ENCODE measurements around the gene BCAM. TPM values are rescaled to one million over a fixed set of nuclear protein-coding genes. Genes with fewer than 3 reads are reported as not detected.

The BCAM gene
- total and polyA plus RNA-seq, 10 of the 15 experiments (the other 5 are each of a cell fraction or from before 2014, with no cell fraction given): 0.10 to 0.64 TPM; not detected in 8

DNA sequence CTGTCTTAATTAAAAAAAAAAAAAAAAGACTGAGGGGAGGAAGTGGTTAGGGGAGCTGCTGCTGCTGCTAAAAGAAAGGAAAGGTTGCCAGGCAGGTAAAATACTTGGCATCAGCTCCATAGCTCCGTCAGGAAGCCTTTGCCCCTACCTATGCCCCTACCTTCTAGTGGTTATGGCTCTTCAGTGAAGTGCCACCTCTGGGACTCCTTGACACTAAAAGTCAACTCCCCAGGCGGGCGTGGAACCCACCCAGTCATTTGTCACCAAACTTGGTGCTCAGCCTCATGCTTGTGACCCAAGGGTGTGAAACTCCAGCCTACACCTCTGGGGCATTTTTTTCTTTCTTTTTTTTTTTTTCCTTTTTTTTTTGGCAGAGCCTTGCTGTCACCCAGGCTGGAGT, 32.3 kb downstream of the BCAM start:
- no peak overlapping the region for H3K4me3 ChIP-seq
- no peaks in the 10 kb centered on the region for H3K9me3 ChIP-seq (replicated peaks; ENCODE audit: control insufficient read depth, insufficient read depth, low read length)
- H3K79me2 ChIP-seq (ENCODE audit: control insufficient read depth, insufficient read depth, low read length): no peaks in the 10 kb centered on the region
- H3K27me3 ChIP-seq (replicated peaks in 1 of 2; ENCODE audit: control insufficient read depth in 2 of 2, insufficient read depth in 2 of 2, low read length in 1 of 2): no peaks in the 10 kb centered on the region; a peak in 1 of 4 replicates
- no peak for FAIRE-seq
- H3K4me2 ChIP-seq (ENCODE audit: control insufficient read depth, insufficient read depth): no peak overlapping the region
- RAD21 ChIA-PET (ENCODE audit: unreplicated experiment): interaction anchor here (1.2 kb wide), 1 partner anchor 187 kb away, joined by 3 read pairs; no protein-coding TSS in a partner anchor
- BruUV-seq (replicated peaks): no TSS peak
- TF ChIP-seq NFIC (IDR thresholded peaks at IDR 0.05; ENCODE audit: low read depth, low read length) (no peak), RB1 (IDR thresholded peaks at IDR 0.05; ENCODE audit: borderline replicate concordance) (no peak), CHD2 (IDR thresholded peaks at IDR 0.05; ENCODE audit: borderline replicate concordance, low read depth, low read length) (no peak), YY1 (IDR thresholded peaks at IDR 0.05; ENCODE audit: low read depth, low read length) (no peak), HDAC2 (IDR thresholded peaks at IDR 0.05) (no peak), ZNF217 (IDR thresholded peaks at IDR 0.05) (no peak), POLR2A (IDR thresholded peaks at IDR 0.05; ENCODE audit: low read depth, low read length) (no peak), EGR1 (IDR thresholded peaks at IDR 0.05; ENCODE audit: borderline replicate concordance in 1 of 2, low read depth in 2 of 2, low read length in 2 of 2) (no peak), PAX5 (IDR thresholded peaks at IDR 0.05; ENCODE audit: borderline replicate concordance, low read depth, low read length) (no peak)
- TF ChIP-seq, protein P1, sequence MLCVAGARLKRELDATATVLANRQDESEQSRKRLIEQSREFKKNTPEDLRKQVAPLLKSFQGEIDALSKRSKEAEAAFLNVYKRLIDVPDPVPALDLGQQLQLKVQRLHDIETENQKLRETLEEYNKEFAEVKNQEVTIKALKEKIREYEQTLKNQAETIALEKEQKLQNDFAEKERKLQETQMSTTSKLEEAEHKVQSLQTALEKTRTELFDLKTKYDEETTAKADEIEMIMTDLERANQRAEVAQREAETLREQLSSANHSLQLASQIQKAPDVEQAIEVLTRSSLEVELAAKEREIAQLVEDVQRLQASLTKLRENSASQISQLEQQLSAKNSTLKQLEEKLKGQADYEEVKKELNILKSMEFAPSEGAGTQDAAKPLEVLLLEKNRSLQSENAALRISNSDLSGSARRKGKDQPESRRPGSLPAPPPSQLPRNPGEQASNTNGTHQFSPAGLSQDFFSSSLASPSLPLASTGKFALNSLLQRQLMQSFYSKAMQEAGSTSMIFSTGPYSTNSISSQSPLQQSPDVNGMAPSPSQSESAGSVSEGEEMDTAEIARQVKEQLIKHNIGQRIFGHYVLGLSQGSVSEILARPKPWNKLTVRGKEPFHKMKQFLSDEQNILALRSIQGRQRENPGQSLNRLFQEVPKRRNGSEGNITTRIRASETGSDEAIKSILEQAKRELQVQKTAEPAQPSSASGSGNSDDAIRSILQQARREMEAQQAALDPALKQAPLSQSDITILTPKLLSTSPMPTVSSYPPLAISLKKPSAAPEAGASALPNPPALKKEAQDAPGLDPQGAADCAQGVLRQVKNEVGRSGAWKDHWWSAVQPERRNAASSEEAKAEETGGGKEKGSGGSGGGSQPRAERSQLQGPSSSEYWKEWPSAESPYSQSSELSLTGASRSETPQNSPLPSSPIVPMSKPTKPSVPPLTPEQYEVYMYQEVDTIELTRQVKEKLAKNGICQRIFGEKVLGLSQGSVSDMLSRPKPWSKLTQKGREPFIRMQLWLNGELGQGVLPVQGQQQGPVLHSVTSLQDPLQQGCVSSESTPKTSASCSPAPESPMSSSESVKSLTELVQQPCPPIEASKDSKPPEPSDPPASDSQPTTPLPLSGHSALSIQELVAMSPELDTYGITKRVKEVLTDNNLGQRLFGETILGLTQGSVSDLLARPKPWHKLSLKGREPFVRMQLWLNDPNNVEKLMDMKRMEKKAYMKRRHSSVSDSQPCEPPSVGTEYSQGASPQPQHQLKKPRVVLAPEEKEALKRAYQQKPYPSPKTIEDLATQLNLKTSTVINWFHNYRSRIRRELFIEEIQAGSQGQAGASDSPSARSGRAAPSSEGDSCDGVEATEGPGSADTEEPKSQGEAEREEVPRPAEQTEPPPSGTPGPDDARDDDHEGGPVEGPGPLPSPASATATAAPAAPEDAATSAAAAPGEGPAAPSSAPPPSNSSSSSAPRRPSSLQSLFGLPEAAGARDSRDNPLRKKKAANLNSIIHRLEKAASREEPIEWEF (IDR thresholded peaks at IDR 0.05; ENCODE audit: insufficient replicate concordance, low read depth, low read length): no peak
- TF ChIP-seq, protein P2, sequence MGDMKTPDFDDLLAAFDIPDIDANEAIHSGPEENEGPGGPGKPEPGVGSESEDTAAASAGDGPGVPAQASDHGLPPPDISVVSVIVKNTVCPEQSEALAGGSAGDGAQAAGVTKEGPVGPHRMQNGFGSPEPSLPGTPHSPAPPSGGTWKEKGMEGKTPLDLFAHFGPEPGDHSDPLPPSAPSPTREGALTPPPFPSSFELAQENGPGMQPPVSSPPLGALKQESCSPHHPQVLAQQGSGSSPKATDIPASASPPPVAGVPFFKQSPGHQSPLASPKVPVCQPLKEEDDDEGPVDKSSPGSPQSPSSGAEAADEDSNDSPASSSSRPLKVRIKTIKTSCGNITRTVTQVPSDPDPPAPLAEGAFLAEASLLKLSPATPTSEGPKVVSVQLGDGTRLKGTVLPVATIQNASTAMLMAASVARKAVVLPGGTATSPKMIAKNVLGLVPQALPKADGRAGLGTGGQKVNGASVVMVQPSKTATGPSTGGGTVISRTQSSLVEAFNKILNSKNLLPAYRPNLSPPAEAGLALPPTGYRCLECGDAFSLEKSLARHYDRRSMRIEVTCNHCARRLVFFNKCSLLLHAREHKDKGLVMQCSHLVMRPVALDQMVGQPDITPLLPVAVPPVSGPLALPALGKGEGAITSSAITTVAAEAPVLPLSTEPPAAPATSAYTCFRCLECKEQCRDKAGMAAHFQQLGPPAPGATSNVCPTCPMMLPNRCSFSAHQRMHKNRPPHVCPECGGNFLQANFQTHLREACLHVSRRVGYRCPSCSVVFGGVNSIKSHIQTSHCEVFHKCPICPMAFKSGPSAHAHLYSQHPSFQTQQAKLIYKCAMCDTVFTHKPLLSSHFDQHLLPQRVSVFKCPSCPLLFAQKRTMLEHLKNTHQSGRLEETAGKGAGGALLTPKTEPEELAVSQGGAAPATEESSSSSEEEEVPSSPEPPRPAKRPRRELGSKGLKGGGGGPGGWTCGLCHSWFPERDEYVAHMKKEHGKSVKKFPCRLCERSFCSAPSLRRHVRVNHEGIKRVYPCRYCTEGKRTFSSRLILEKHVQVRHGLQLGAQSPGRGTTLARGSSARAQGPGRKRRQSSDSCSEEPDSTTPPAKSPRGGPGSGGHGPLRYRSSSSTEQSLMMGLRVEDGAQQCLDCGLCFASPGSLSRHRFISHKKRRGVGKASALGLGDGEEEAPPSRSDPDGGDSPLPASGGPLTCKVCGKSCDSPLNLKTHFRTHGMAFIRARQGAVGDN (IDR thresholded peaks at IDR 0.05): no peak
- SMC1A ChIA-PET (ENCODE audit: uncharacterized antibody, unreplicated experiment): interaction anchor here (0.6 to 2.5 kb wide), 4 partner anchors 57 to 117 kb away, joined by 3 to 7 read pairs (median 5); no protein-coding TSS in a partner anchor
- POLR2A ChIA-PET: interaction anchor here (0.6 kb wide), 1 partner anchor 70 kb away, joined by 3 read pairs; no protein-coding TSS in a partner anchor
- no peak overlapping the region for H3K27ac ChIP-seq (ENCODE audit: control insufficient read depth, insufficient read depth)
- no peaks in the 10 kb centered on the region for H3K36me3 ChIP-seq (ENCODE audit: control insufficient read depth in 2 of 2, insufficient read depth in 2 of 2, low read length in 1 of 2)
- DNase-seq (ENCODE audit: low read depth, low spot score): no peak
- CTCF ChIA-PET: interaction anchor here (2.3 kb wide), 1 partner anchor 118 kb away, joined by 10 read pairs; no protein-coding TSS in a partner anchor
- no peak for ATAC-seq
- no peak overlapping the region for H2AFZ ChIP-seq (ENCODE audit: control insufficient read depth, low read depth, low read length)
- no peaks in the 10 kb centered on the region for H4K20me1 ChIP-seq (ENCODE audit: control insufficient read depth, insufficient read depth)
- in situ Hi-C loops (cut with MboI) (no loop called here), intact Hi-C loops (cut with micrococcal nuclease; ENCODE audit: unreplicated experiment) (loop anchor here (5.0 to 10.0 kb wide), 2 partner anchors 39 to 186 kb away; no protein-coding TSS in a partner anchor)
- H3K9ac ChIP-seq (ENCODE audit: control insufficient read depth, insufficient read depth, low read length): no peak overlapping the region
- H3K4me1 ChIP-seq (ENCODE audit: control insufficient read depth, insufficient read depth, low read length): peaks cover 8% of the 10 kb centered on the region
- WGBS (ENCODE audit: insufficient coverage, insufficient replicate concordance, low lambda C conversion rate, missing lambda C conversion rate): 18% methylated on average over 3 of the region's 3 CpGs
